GM19025 (cell line): ENCODE results near the gene MNAT1.

Experiments used
- ATAC-seq: cut with Tn5 transposase; IDR thresholded peaks from one replicate; pipeline ENCODE4 v1.9.1; 2021; ENCODE audit warnings: mild to moderate bottlenecking, low read depth, moderate library complexity; ENCODE audit not compliant: unreplicated experiment

Gene MNAT1

DNA sequence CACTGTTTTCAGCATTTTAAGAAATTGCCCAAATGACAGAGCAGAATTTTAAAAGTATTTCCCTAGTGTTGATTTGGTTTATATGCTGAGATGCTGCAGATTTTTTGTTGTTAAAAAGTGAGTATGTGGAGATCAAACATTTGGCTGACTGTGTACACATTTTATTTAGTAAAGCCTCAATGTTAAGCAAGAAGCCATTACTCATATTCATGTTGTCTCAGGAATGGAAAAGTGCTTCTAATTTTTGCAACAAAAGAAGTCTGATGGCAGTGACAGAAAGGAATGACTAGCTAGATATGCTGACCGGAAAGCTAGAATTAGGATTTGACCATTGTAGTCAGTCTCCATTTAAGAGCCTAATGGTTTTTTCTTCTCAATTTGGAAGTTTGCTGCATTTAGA, 269.0 kb downstream of the MNAT1 start:
- ATAC-seq, result no peak

DNA sequence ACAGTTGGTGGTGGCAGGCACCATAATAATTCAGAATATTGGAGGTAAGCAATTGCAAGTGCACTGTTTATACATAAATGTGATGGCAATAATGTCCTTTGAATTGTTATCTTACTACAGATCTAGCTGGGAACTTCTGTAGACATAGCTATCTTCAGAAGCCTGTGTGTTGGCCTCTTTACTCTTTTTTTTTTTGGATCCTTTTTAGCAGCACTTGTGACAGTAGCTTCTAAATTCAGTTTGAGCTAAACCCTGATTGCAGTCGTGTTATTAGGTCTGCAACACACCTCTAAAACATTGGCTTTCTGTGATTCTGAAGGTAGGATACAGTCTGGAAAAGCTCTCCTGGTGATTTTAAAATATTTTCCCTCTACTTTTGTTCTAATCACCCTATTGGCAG, 285.0 kb downstream of the MNAT1 start:
- ATAC-seq, result no peak
